RPMI8226 (cell line): ENCODE data around the gene PDE9A.

Experiments used
- DNase-seq: peaks from one replicate; pipeline ENCODE4 v3.0.0-alpha.2; 2015

Gene PDE9A

GRCh38 chr21:42644223-42645208 lies 8.9 kb upstream of the PDE9A start:
- no peak for DNase-seq

- DNase-seq = no peak
These were observed 8.0 kb upstream of the PDE9A start for GRCh38 chr21:42645211-42646075.

GRCh38 chr21:42646076-42646825 lies 7.2 kb upstream of the PDE9A start:
- DNase-seq = no peak

GRCh38 chr21:42646836-42647235 lies 6.6 kb upstream of the PDE9A start:
- no peak for DNase-seq

- DNase-seq = no peak
These were observed 4.8 kb upstream of the PDE9A start for GRCh38 chr21:42648606-42649005.

- no peak for DNase-seq
These were observed 4.0 kb upstream of the PDE9A start for GRCh38 chr21:42649122-42650032.

- DNase-seq = no peak
These were observed 3.4 kb upstream of the PDE9A start for GRCh38 chr21:42650033-42650370.

GRCh38 chr21:42650441-42651421 lies 2.7 kb upstream of the PDE9A start:
- no peak for DNase-seq

GRCh38 chr21:42651515-42652401 lies 1.7 kb upstream of the PDE9A start:
- peak; percentile 37 for DNase-seq

GRCh38 chr21:42652527-42653230 lies 742 bp upstream of the PDE9A start:
- peak; percentile 56 for DNase-seq

GRCh38 chr21:42654179-42654912 lies 925 bp downstream of the PDE9A start:
- peak; percentile 33 for DNase-seq

- no peak for DNase-seq
These were observed 1.7 kb downstream of the PDE9A start for GRCh38 chr21:42654913-42655795.

GRCh38 chr21:42655796-42656770 lies 2.7 kb downstream of the PDE9A start:
- no peak for DNase-seq

- DNase-seq = no peak
These were observed 3.5 kb downstream of the PDE9A start for GRCh38 chr21:42656872-42657271.

GRCh38 chr21:42657676-42658319 lies 4.4 kb downstream of the PDE9A start:
- no peak for DNase-seq
